A549 (cell line): Measurements from ENCODE around the gene TRUB1. TPM values are rescaled to one million over a fixed set of nuclear protein-coding genes. Genes with fewer than 3 reads are reported as not detected.

ENCODE experiments used
- ATAC-seq, 2 experiments: fragments of 200-7000 bp in 1 of 2; fragments of >200 bp in 1 of 2; cut with Nextera tagmentation in 1 of 2; cut with Tn5 transposase in 1 of 2; 3 replicates each; pipeline versions ENCODE4 v1.8.0 to v1.9.1; 2018 to 2020; ENCODE audit warnings: mild to moderate bottlenecking in 1 of 2, moderate library complexity in 1 of 2
- CTCF ChIA-PET: fragments of 300-600 bp; sonication (Branson Sonifier 250); formaldehyde crosslinking; extraction: SDS; loops from one replicate; lab custom pipeline; 2021; ENCODE audit warnings: antibody characterized with exemption, inconsistent platforms; lab: Yijun Ruan, JAX
- POLR2A ChIA-PET: fragments of 350-600 bp; formaldehyde crosslinking; extraction: SDS; loops from one replicate; lab custom pipeline; 2021; ENCODE audit warnings: antibody characterized with exemption, inconsistent platforms; lab: Yijun Ruan, JAX
- DNase-seq, 2 experiments: peaks; one replicate each; pipeline versions ENCODE4 v3.0.0 to v3.0.0-alpha.2; 2011 to 2016; ENCODE audit warnings: low read depth in 1 of 2, low spot score in 1 of 2
- FAIRE-seq: peaks from 2 replicates; lab custom pipeline; 2011; peaks lifted over from hg19 to GRCh38; lab: Jason Lieb, UNC
- H3K27ac ChIP-seq, 2 experiments: fragments of >200 bp; sonication (Bioruptor Twin); formaldehyde crosslinking; 3 replicates each; pipeline ENCODE4 v1.5.1; 2016 to 2017
- H3K4me1 ChIP-seq: fragments of >200 bp; sonication (Bioruptor Twin); formaldehyde crosslinking; 3 replicates; pipeline ENCODE4 v1.6.1; 2016
- H3K4me2 ChIP-seq: fragments of >200 bp; sonication (Bioruptor Twin); formaldehyde crosslinking; 3 replicates; pipeline ENCODE4 v1.6.1; 2016
- H3K4me3 ChIP-seq: fragments of >200 bp; sonication (Bioruptor Twin); formaldehyde crosslinking; 3 replicates; pipeline ENCODE4 v1.5.1; 2016
- H3K9me3 ChIP-seq: fragments of >200 bp; sonication (Bioruptor Twin); formaldehyde crosslinking; 3 replicates; pipeline ENCODE4 v1.6.1; 2016
- CEBPB ChIP-seq, 2 experiments: fragments of >200 bp in 1 of 2; sonication (Bioruptor Twin) in 1 of 2; formaldehyde crosslinking in 1 of 2; IDR thresholded peaks; 2 replicates each; pipeline ENCODE4 v1.6.1; 2012 to 2016
- CHD2 ChIP-seq: fragments of 150-350 bp; IDR thresholded peaks from 2 replicates; pipeline ENCODE4 v1.6.1; 2014; ENCODE audit warnings: low read length; ENCODE audit not compliant: partially characterized antibody
- CHD4 ChIP-seq: fragments of 200-600 bp; sonication (generic); IDR thresholded peaks from 2 replicates; pipeline ENCODE4 v1.6.1; 2016; ENCODE audit warnings: antibody characterized with exemption, mild to moderate bottlenecking, borderline replicate concordance
- EHMT2 ChIP-seq: fragments of 200-600 bp; sonication (generic); IDR thresholded peaks from 2 replicates; pipeline ENCODE4 v1.6.1; 2016; ENCODE audit warnings: antibody characterized with exemption, low read depth, mild to moderate bottlenecking, moderate library complexity
- EP300 ChIP-seq, 2 experiments: fragments of >200 bp; sonication (Bioruptor Twin); formaldehyde crosslinking; IDR thresholded peaks; 2 replicates in 1 of 2; 3 replicates in 1 of 2; pipeline ENCODE4 v1.6.1; 2016 to 2017
- FOSB ChIP-seq: fragments of 250-450 bp; sonication (Bioruptor Pico); IDR thresholded peaks from 2 replicates; pipeline ENCODE4 v1.5.0; 2020; ENCODE audit warnings: mild to moderate bottlenecking, moderate library complexity
- HDAC2 ChIP-seq: fragments of 200-600 bp; sonication (generic); IDR thresholded peaks from 2 replicates; pipeline ENCODE4 v1.6.1; 2016
- HEYL ChIP-seq: fragments of 250-450 bp; sonication (Bioruptor Pico); IDR thresholded peaks from 2 replicates; pipeline ENCODE4 v1.8.0; 2021; ENCODE audit warnings: mild to moderate bottlenecking, moderate library complexity
- KDM1A ChIP-seq: fragments of 200-600 bp; sonication (generic); IDR thresholded peaks from 2 replicates; pipeline ENCODE4 v1.6.1; 2016; ENCODE audit warnings: low read depth, mild to moderate bottlenecking
- MAZ ChIP-seq: fragments of 150-350 bp; IDR thresholded peaks from 2 replicates; pipeline ENCODE4 v1.6.1; 2014; ENCODE audit warnings: antibody characterized with exemption, low read depth, low read length, borderline replicate concordance
- NR3C1 ChIP-seq: fragments of >200 bp; sonication (Bioruptor Twin); formaldehyde crosslinking; IDR thresholded peaks from 3 replicates; pipeline ENCODE4 v1.6.1; 2017
- PHF8 ChIP-seq: fragments of 200-600 bp; sonication (generic); IDR thresholded peaks from 2 replicates; pipeline ENCODE4 v1.6.1; 2016; ENCODE audit warnings: low read depth, mild to moderate bottlenecking, antibody characterized with exemption, moderate library complexity, borderline replicate concordance
- POLR2AphosphoS2 ChIP-seq: conservative IDR thresholded peaks from 2 replicates; pipeline ENCODE4 v1.6.1; 2012; ENCODE audit warnings: low read length, improper control_type of control experiment, inconsistent platforms
- RFX5 ChIP-seq: fragments of 450-650 bp; IDR thresholded peaks from 2 replicates; pipeline ENCODE4 v1.7.1; 2014; ENCODE audit warnings: antibody characterized with exemption, mild to moderate bottlenecking, moderate library complexity
- SMC3 ChIP-seq: fragments of >200 bp; sonication (Bioruptor Twin); formaldehyde crosslinking; IDR thresholded peaks from 3 replicates; pipeline ENCODE4 v1.6.1; 2018; ENCODE audit warnings: inconsistent platforms
- SREBF2 ChIP-seq: fragments of 450-650 bp; IDR thresholded peaks from 2 replicates; pipeline ENCODE4 v1.6.1; 2014; ENCODE audit warnings: mild to moderate bottlenecking, moderate library complexity
- WGBS: methylation state at CpG from one replicate; pipeline ENCODE4 v1.1.6; 2017; ENCODE audit errors: missing lambda C conversion rate; 5-methylcytosine and 5-hydroxymethylcytosine counted together
- polyA plus RNA-seq, 4 experiments: library from polyadenylated mRNA; depleted of rRNA in 3 of 4; stranded (reverse); fragments of >200 nt; fragmentation: RNase III in 1 of 4; extraction: RNeasy Plus Mini Kit Qiagen cat#74134 plus additional on column Dnase treatment in 1 of 4; gene quantifications; 2 replicates in 3 of 4; 3 replicates in 1 of 4; pipeline ENCODE4 v1.2.3, GENCODE V29; 2011 to 2017
- TF ChIP-seq, protein P1 (sequence below): fragments of 450-650 bp; IDR thresholded peaks from 2 replicates; pipeline ENCODE4 v1.6.1; 2014; ENCODE audit warnings: antibody characterized with exemption
- TF ChIP-seq, protein P2 (sequence below): fragments of >200 bp; sonication (Bioruptor Twin); formaldehyde crosslinking; IDR thresholded peaks from 3 replicates; pipeline ENCODE4 v1.6.1; 2016
- TF ChIP-seq, protein P3 (sequence below): IDR thresholded peaks from 2 replicates; pipeline ENCODE4 v1.6.1; 2012
- TF ChIP-seq, protein P4 (sequence below): IDR thresholded peaks from 2 replicates; pipeline ENCODE4 v1.6.1; 2012

TRUB1 gene
- polyA plus RNA-seq, 2 of the 4 experiments (the other 2 are of a cell fraction), result 19.5 to 40.4 TPM

DNA sequence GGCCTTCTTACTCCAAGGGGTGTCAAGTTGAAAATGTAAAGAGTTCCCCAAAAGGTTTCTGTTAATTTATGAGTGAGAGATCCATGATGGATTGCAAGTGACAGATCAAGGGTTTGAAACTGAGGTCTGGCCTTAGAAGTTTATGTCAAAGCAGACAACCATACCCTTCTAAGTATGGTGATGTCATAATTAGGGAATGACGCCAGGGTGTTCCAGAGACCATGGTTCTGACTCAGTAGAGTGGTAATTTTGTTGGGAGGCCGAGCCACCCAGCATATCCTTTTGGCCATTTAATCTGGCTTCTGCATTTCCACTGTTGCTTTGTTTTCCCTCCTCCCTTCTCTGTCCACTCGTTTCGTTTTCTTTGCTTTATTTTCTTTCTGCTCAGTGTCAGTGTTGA lies 2.7 kb downstream of the TRUB1 start:
- no peak overlapping the region for H3K4me2 ChIP-seq

DNA sequence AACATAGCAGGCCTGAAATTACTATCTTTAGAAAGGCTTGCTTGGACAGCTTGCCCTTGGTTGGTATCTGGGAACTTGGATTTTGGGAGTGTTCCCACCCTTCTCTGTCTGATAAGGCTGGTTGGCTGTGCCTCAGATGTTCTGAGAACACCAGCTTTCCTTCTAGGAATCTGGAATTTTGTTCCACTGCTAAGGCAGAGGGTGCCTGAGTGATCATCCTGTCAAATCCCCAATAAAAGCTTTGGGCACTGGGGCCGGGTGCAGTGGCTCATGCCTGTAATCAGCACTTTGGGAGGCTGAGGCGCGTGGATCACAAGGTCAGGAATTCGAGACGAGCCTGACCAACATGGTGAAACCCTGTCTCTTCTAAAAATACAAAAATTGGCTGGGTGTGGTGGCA lies 5.0 kb downstream of the TRUB1 start:
- WGBS, result 83% methylated on average over 5 of the region's 5 CpGs
- no peak overlapping the region for H3K4me2 ChIP-seq
- CTCF ChIA-PET, result interaction anchor here (2.5 kb wide), 1 partner anchor 66 kb away, joined by 9 read pairs; no protein-coding TSS in a partner anchor
- TF ChIP-seq NR3C1 (no peak), CHD4 (no peak)
- TF ChIP-seq, all 56 proteins: peak for 0
- Histone ChIP-seq H3K27ac (no peak overlapping the region), H3K4me3 (no peak overlapping the region), H3K4me1 (peaks cover 9% of the 10 kb centered on the region; the same call in 1 of the 3 replicates), H3K9me3 (no peaks in the 10 kb centered on the region)
- ATAC-seq (no peak), DNase-seq (no peak), FAIRE-seq (no peak)
- POLR2A ChIA-PET, result no interaction called here

More for the DNA sequence above, 2.7 kb downstream of the TRUB1 start:
- no peak for DNase-seq
- 84% methylated on average over 4 of the region's 4 CpGs for WGBS
- Histone ChIP-seq H3K27ac (no peak overlapping the region), H3K9me3 (no peaks in the 10 kb centered on the region), H3K4me3 (no peak overlapping the region), H3K4me1 (peaks cover 9% of the 10 kb centered on the region; the same call in 1 of the 3 replicates)
- no peak for FAIRE-seq
- TF ChIP-seq SREBF2, result no peak
- no peak for TF ChIP-seq EHMT2
- TF ChIP-seq CEBPB (IDR thresholded peaks at IDR 0.05), result no peak
- no peak for TF ChIP-seq EP300 (IDR thresholded peaks at IDR 0.05)
- TF ChIP-seq, protein P1, sequence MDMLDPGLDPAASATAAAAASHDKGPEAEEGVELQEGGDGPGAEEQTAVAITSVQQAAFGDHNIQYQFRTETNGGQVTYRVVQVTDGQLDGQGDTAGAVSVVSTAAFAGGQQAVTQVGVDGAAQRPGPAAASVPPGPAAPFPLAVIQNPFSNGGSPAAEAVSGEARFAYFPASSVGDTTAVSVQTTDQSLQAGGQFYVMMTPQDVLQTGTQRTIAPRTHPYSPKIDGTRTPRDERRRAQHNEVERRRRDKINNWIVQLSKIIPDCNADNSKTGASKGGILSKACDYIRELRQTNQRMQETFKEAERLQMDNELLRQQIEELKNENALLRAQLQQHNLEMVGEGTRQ, result no peak
- no peak for TF ChIP-seq MAZ
- ChIA-PET CTCF (interaction anchor here (1.3 kb wide), 1 partner anchor 63 kb away, joined by 3 read pairs; no protein-coding TSS in a partner anchor), POLR2A (no interaction called here)
- no peak for ATAC-seq

DNA sequence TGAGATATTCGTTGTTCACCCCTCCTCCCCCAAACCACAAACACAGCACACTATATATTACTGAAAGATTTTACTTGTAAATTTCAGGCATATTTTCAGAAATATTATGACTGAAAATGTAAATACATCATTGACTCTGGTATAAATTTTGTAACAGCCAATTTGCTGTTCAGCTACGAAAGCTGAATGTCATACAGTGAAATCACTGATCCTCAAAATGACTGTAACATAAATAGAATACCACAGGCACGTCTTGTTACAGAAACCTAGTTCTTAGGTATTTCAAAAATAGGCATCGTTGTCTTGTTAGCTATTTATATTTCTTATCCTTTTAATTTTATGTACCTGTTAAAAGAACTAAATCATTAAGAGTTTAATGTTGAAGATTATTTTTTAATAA lies 15.1 kb downstream of the TRUB1 start:
- H3K9me3 ChIP-seq, result no peaks in the 10 kb centered on the region
- no peak overlapping the region for H3K4me3 ChIP-seq
- ChIA-PET POLR2A (no interaction called here), CTCF (no interaction called here)
- DNase-seq, result no peak
- no peaks in the 10 kb centered on the region for H3K4me1 ChIP-seq
- WGBS, result 93% methylated on average over 4 of the region's 4 CpGs
- no peak overlapping the region for H3K4me2 ChIP-seq
- FAIRE-seq, result no peak
- TF ChIP-seq, protein P2, sequence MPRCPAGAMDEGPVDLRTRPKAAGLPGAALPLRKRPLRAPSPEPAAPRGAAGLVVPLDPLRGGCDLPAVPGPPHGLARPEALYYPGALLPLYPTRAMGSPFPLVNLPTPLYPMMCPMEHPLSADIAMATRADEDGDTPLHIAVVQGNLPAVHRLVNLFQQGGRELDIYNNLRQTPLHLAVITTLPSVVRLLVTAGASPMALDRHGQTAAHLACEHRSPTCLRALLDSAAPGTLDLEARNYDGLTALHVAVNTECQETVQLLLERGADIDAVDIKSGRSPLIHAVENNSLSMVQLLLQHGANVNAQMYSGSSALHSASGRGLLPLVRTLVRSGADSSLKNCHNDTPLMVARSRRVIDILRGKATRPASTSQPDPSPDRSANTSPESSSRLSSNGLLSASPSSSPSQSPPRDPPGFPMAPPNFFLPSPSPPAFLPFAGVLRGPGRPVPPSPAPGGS, result no peak
- TF ChIP-seq HEYL (CRISPR knock-in tag) (no peak), POLR2AphosphoS2 (no peak), SMC3 (no peak), CEBPB (IDR thresholded peaks at IDR 0.05) (no peak), NR3C1 (no peak), FOSB (CRISPR knock-in tag) (no peak), SREBF2 (no peak), PHF8 (no peak), CHD2 (no peak), KDM1A (no peak), RFX5 (no peak), HDAC2 (no peak)
- TF ChIP-seq, protein P3, sequence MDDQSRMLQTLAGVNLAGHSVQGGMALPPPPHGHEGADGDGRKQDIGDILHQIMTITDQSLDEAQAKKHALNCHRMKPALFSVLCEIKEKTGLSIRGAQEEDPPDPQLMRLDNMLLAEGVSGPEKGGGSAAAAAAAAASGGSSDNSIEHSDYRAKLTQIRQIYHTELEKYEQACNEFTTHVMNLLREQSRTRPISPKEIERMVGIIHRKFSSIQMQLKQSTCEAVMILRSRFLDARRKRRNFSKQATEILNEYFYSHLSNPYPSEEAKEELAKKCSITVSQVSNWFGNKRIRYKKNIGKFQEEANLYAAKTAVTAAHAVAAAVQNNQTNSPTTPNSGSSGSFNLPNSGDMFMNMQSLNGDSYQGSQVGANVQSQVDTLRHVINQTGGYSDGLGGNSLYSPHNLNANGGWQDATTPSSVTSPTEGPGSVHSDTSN, result no peak
- TF ChIP-seq, protein P4, sequence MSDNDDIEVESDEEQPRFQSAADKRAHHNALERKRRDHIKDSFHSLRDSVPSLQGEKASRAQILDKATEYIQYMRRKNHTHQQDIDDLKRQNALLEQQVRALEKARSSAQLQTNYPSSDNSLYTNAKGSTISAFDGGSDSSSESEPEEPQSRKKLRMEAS, result no peak
- no peak for ATAC-seq
- no peak overlapping the region for H3K27ac ChIP-seq
